Ishikawa (cell line): ENCODE measurements around the gene OR6A2.

Experiments
- EP300 ChIP-seq: IDR thresholded peaks from 2 replicates; pipeline ENCODE4 v1.6.1; 2012; ENCODE audit warnings: borderline replicate concordance
- TF ChIP-seq, protein P1 (sequence below): IDR thresholded peaks from 2 replicates; pipeline ENCODE4 v1.6.1; 2012; ENCODE audit warnings: low read depth, mild to moderate bottlenecking

DNA sequence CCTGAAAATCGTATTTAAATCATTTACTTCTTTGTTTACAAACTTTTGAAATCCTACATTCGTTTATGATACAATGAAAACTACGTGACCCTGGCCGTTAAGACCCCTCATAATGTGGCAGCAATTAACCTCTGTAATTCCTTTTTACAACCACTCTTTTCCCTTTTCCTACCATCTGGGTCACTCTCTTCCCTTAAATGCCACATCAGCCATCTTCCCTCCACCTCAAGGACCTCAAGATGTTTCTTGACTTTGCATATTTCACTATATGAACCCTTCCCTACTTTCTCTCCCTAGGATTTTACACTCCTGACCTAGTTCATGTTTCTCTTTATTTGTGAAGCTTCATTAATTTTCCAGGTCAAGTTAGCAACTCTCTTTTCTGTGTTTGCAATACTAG is 54.5 kb downstream of the OR6A2 start:
- TF ChIP-seq, protein P1, sequence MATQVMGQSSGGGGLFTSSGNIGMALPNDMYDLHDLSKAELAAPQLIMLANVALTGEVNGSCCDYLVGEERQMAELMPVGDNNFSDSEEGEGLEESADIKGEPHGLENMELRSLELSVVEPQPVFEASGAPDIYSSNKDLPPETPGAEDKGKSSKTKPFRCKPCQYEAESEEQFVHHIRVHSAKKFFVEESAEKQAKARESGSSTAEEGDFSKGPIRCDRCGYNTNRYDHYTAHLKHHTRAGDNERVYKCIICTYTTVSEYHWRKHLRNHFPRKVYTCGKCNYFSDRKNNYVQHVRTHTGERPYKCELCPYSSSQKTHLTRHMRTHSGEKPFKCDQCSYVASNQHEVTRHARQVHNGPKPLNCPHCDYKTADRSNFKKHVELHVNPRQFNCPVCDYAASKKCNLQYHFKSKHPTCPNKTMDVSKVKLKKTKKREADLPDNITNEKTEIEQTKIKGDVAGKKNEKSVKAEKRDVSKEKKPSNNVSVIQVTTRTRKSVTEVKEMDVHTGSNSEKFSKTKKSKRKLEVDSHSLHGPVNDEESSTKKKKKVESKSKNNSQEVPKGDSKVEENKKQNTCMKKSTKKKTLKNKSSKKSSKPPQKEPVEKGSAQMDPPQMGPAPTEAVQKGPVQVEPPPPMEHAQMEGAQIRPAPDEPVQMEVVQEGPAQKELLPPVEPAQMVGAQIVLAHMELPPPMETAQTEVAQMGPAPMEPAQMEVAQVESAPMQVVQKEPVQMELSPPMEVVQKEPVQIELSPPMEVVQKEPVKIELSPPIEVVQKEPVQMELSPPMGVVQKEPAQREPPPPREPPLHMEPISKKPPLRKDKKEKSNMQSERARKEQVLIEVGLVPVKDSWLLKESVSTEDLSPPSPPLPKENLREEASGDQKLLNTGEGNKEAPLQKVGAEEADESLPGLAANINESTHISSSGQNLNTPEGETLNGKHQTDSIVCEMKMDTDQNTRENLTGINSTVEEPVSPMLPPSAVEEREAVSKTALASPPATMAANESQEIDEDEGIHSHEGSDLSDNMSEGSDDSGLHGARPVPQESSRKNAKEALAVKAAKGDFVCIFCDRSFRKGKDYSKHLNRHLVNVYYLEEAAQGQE: no peak
- TF ChIP-seq EP300: no peak
